NOMO-1 (cell line): ENCODE measurements around the gene ABCA13.

Experiments
- DNase-seq, 2 experiments: peaks; one replicate each; lab custom pipeline; 2025; ENCODE audit not compliant: unreplicated experiment in 2 of 2; lab: John Stamatoyannopoulos, UW

ABCA13 gene

DNA sequence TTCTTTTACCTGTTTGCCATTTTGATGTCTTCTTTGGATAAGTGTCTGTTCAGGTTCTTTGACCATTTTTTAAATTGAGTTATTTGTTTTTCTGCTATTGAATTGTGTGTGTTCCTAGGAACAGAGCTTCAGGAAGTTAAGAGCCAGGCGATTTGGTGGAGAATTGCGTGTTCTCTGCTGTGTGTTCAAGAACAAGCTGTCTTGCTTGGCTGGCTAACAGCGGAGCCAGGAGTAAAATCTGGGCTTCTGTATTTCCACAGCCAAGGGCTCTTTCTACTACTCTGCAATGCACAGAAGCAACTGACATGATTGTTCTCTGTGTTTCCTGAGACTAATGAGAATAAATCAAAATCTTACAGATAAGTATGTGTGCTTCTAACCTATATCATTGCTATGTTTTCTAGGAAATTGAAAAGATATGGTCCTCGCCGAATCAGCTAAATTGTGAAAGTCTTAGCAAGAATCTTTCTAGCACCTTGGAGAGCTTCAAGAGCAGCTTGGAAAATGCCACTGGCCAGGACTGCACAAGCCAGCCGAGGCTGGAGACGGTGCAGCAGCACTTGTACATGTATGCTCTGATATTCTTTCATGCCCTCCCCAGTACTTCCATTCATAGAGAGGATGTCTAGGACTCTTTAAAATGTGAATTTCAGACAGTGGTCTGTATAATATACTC is 124.2 kb downstream of the ABCA13 start:
- DNase-seq = no peak

DNA sequence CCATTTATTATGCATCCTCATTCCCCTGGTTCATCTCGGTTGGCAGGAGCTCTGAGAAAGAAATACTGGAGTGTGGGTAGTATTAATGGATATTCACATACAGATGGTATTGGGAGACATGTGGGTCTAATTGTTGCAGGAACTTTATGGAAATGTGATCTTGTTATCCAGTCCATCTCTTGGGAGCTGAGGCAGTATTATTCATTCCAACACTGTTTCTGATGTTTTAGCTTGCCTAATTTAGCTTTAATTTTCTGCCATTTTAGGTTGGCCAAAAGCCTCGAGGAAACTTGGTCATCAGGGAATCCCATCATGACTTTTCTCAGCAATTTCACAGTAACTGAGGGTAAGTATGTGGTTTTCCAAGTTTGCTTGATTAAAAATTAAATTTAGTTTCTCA is 125.7 kb downstream of the ABCA13 start:
- no peak for DNase-seq

DNA sequence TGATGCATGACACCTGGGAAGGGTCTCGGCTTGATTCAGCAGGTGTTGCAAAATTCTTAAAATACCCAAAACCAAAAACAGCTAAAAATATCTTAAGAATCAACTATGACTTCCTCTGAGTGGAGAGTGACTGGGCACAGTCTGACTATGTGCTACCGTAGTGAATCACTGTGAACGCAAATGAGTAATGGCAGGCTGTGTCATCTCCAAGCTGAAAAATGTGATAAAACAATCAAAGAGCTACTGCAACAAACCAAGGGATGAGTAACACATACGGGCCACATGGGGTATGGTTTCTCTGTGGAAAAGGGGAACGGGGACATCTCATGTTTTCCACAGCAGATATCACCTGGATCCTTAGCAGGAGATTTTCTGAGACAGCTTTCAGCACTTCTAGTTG is 127.5 kb downstream of the ABCA13 start:
- no peak for DNase-seq

DNA sequence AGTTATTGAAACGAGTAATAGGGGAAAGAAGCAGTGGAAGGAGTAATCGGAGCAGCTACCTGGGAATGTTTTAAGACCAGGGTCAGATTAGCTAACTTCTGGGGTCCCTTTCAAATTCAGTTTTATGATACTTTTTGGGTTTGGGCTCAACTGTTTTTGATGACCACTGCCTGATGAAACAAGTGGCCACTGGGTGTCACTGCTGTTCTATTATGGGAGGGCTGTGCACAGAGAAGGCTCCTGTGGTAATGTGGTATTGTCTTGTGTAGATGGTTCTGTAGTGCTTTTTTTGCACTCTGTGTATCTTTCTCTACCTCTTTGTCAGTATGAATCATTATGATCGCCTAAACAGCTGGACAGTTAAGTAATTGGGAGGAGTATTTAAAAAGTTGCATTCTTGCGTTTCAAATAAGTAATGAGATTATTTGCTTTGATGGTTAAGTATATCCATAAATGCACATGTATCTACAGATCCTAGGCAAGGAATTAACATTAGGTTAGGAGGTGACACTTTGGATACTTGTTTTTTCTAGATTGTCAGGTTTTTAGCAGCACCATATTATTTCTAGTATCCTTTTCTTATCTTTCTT is 128.4 kb downstream of the ABCA13 start:
- DNase-seq = peak; percentile 61 to 66

DNA sequence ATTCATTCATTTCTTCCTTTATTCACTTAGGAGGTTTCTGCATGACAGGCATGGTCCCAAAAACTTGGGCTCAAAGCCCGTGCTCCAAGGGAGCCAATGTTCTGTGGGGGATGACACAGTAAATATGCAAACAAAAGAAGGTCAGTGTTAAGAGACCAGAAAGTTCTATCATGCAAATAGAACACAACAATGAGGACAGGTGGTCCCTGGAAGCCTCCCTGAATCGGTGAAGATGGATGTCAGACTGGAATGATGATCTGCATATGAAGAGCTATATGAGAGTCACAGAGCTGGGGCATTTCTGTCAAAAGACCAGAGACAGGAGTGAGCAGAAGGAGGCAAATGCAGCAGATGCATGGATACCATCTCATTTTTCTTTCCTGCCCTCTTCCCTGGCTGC is 129.0 kb downstream of the ABCA13 start:
- DNase-seq = no peak

DNA sequence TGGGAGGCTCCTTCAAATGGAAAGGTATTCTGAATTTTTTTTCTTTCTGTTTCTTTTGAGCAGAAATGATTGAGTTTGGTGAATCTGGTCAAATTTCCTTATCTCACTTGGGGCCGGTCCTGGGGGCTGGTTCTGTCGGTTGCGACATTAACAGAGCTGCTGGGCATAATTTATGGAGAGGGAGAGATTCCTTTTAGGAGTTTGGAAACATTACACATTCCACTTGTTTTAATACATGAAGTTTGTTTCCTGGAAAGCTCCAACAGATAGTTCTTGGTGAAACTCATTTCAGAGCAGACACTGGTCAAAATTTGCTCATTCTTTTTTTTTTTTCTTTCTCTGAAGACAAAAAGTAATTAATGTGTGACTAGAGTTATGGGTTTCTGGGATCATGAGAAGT is 129.9 kb downstream of the ABCA13 start:
- DNase-seq = no peak

DNA sequence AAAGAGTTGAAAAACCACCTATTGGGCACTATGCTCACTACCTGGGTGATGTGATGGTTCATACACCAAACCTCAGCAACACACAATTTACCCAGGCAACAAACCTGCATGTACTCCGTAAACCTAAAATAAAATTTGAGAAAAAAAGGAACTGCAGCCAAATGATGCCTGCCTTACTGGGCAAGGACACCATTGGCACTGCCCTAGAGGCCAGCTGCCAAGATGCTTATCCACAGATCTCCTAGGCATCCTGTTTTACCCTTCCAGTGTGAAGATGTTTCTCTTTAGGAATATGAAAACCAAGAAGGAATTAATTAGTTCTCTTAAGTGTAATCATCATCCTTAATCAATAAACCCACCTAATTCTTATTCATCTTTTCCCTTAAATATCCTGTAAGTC is 133.4 kb downstream of the ABCA13 start:
- no peak for DNase-seq

DNA sequence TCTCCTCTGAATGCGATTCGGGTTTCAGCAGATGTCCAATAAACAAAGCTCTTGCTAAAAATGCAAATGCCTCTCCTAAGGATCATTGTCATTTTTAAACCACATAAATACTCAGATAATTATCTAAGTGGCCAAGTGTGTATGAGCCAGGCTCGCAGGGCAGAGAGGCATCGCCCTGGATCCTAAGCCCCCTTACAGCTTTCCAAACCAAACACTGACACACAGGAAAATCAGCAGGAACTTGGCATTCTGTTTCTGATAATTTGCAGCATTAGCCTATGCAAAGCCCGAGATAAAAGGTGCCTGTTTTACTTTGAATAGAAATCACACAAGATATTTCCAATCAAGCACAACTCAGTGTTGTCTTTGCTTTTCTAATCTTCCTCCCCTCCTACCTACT is 134.4 kb downstream of the ABCA13 start:
- no peak for DNase-seq

DNA sequence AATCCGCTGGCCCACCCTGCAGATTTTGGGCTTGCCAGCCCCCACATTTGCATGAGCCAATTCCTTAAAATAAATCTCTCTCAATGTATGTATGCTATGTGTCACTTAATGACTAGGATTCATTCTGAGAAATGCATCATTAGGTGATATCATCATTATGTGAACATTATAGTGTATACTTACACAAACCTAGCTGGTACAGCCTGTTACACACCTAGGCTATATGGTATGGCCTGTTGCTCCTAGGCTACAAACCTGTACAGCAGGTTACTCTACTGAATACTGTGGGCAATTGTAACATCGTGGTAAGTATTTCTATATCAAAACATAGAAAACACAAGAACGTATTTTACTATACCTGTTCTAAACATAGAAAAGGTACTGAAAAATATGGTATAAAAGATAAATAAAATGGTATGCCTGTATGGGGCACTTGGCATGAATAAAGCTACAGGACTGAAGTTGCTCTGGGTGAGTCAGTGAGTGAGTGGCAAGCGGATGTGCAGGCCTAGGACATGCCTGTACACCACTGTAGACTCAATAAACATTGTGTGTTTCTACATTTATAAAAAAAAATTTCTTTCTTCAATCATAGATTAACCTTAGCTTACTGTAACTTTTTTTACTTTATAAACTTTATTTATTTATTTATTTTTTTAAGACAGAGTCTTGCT is 135.9 kb downstream of the ABCA13 start:
- no peak for DNase-seq

DNA sequence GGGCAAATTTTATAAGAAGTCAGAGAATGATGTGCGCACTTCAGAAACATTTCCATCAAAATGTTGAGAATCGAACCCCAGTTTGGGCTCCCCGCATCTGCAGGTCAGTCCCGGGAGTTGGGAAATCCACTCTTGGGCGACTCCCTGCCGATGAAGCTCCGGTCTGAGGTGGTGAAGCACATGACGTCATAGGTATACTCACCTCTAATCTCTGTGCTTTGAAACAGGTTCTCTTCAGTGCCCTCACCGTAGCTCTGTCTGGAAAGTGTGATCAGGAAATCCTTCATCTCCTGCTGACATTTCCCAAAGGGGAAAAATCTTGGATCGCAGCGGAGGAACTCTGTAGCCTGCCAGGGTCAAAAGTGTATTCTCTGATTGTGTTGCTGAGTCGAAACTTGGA is 138.5 kb downstream of the ABCA13 start:
- no peak for DNase-seq

DNA sequence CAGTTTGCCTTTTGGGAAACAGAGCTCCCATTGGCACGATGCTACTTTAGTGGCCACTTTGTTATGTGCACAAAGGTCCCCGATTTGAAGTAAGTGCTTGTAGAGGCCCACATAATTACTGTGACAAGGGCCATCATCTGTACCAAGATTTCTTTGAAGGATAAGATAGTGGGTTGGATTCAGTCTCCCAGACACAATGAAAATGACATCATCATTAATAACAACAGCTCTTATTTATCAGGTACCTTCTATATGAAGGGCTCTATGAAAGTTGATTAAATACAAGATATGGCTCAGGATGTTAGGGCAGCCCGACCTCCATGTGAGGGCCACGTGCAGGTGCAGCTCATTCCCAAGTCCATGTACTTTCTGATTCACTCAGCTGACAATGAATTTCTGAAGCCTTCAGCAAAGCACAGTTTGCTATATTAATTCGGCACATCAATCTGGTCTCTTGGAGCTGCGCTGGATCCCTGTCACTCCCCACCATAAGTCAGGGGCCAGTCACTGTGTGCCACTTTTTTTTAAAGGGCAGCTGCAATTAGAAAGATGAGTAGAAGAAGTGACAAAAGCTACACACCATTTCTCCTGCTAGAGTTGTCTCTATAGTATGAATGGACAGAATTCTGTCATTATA is 140.3 kb downstream of the ABCA13 start:
- no peak for DNase-seq

DNA sequence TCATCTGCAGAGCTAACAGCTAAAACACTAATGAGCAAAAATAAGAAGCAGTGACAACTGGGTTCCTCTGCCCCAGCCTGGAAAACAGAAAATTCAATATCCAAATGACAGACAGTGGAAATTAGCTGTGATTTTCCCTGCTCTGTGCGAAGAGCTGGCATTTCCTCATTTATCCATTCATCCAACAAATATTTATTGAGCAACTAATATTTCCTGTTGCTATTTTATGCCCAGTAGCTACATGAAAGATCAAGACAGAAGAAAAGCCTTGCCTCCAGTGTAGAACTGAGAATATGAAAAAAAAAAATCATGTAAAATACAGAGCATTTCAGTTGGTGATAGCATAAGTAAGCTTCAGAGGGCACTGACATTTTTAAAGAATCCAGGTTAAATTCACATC is 140.9 kb downstream of the ABCA13 start:
- DNase-seq = no peak

DNA sequence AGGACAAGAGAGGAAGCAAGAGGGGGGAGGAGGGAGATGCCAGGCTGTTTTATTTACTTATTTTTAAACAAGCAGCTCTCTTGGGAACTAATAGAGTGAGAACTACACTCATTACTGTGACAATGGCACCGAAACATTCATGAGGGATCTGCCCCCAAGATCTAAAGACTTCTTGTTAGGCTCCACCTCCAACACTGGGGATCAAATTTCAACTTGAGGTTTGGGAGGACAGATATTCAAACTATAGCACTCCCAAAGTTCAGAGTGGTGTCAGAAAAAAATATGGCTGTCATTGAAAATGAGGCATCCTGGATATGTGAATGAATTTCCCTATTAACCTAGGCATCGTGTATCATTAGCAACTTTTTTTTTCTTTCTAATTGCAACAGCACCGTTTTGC is 145.5 kb downstream of the ABCA13 start:
- no peak for DNase-seq

DNA sequence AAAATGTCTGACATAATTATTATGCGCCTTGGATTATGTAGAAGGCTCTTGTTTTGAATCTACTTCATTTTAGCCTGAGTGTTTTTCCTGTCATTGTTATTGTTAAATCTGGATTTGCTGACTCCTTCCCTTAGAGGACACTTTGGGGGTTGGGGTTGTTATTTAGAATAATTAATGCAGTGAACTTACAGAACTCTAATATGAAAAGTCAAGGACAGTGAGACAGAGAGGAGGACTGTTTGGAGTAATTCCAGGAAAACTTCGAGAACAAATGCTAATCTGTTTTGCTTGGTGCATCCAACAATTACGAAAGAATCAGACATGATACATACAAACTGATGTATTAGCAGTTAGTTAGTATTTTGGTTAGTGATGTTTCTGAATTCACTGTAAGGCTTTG is 146.1 kb downstream of the ABCA13 start:
- DNase-seq = no peak

DNA sequence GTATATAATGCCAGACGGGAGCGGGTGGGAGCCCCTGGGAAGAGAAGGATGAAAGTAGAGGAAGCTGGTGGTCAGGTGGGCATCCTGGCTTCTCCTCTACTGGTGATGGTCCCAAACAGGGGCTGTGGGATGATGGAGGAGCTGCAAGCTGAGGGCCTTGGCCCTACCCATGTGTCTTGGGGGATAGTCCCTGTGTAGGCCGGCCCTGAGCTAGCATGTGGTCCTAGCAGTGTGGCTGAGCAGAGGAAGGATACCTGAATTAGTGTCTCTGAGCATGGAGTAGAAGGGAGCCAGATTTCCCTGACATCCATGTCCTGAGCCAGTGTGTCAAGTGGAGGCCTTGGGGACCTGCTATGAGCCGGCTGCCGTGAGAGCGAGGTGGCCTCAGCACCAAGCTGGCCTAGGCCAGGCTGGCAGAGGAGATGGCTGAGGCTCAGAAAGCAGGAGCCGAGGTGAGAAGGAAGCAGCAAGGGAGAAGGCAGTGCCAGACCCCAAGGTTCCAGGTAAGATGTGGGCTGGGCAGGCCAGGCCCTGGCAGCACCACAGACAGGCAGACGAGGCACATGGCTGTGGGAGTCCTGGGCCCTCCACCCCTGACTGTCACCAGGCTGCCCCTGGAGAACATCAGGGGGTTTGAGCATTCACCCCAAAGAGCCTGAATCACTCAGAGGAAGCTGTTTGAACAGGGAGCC is 150.2 kb downstream of the ABCA13 start:
- DNase-seq = no peak

DNA sequence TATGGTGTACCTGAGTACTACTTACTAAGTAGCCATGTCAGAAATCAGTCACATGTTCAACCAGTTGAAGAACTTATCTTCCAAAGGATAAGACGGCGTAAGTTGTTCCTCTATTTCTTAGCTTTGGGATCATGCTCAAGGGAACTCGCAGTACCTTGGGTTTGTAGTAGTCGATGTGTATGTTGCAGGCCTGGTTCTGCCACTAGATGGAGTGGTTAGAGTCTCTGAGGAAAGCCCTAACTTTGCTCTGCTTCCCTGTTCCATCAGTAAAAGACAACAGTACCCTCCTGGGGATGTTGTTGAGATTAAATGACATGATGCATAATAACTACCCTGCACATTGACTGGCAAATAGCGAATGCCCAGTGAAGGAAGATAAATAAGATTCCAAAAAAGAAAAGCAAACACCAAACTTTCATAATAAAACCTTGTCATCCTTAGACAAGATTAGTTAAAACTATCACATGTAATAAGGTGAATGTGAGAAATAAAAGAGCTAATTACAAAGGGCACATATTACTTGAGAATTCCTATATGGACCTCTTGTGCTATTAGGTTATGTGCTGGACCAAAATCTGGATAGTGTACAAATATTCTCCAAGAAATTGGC is 165.9 kb downstream of the ABCA13 start:
- peak in 1 of 2 experiments; percentile 14 for DNase-seq

DNA sequence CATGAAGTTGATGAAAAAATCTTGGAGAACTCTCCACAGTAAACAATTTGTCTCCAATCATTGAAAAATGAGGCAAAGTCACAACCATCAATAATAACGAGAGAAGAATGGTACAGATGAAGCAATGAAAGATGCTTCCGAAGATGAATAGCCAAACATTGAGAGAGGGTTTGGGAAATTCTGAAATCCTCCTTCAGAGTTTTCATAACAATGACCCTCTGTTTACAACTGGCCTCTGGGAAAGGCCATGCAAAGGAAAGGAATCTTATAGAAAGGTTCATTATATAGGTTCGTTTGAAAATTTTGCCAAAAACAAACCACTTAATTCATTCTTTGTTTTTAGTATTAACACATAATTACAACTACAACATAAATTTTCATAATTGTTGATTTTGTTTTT is 166.5 kb downstream of the ABCA13 start:
- DNase-seq = no peak

DNA sequence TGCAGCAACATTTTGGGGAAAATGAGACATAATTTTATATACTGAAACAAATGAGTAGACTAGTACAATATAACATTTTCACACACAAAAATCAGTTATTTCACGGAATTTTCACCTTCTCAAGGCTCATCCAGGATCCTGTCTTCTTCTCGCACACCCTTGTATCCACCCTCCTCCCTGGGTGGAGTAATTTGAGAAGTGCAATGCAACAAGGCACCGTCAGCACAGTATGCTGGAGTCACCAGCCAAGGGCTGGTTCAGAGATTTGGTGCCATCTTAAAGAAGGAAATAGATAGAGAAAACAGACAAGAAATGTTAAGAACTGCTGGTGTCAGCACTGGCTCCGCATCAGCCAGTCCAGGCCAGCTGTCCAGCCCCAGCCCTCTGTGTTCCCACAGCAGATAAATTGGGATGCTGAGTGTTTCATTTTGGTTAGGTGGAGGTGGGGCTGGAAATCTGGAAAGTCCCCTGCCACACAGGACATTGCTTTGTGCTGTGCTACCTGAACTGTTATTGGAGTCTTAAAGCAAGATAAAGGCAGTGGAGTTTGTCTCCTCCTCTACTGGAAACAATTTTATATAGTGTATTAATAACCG is 176.1 kb downstream of the ABCA13 start:
- no peak for DNase-seq

DNA sequence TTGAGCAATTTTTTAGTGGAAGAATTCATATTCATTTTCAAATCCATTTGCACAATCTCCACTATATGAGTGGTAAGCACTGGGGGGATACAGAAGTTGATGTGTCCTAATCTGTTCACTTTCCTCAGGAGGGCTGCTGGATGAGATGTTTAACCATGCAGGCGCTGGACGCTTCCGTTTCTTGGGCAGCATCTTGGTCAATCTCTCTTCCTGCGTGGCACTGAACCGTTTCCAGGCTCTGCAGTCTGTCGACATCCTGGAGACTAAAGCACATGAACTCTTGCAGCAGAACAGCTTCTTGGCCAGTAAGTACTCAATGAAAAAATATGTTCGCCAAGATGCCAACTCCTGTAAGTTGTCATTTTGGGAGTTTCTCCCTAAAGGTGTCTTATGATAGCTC is 179.3 kb downstream of the ABCA13 start:
- peak; percentile 69 to 82 for DNase-seq

DNA sequence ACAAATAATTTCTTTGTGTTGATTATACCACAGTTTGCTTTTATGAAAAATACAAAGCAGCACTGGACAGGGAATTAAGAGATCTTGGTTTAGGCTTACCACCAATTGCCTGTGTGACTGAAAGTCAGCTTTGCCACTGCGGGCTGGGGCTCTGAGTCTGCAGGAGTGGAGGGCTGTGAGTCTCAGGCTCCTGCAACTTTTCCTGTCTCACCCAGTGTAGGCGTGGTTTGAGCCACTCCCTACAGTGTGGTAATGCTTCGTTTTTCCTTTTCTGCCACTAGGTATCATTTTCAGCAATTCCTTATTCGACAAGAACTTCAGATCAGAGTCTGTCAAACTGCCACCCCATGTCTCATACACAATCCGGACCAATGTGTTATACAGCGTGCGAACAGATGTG is 180.6 kb downstream of the ABCA13 start:
- DNase-seq = peak in 1 of 2 experiments; percentile 16
